Kidney glomerular epithelial cell (primary cell): ENCODE measurements around the gene HPN.
"Not testable (repeated sequence)": the region's sequence is repeated elsewhere in the genome, so short reads cannot be mapped to it uniquely, and the experiment has no call there.

ENCODE experiments used
- DNase-seq: peaks from one replicate; lab custom pipeline; 2025; lab: John Stamatoyannopoulos, UW

Gene HPN

GRCh38 chr19:35042954-35043604 lies 1.6 kb downstream of the HPN start:
- DNase-seq, result no peak

- no peak for DNase-seq
These were observed 2.4 kb downstream of the HPN start for GRCh38 chr19:35043906-35044305.

GRCh38 chr19:35044317-35045117 lies 3.0 kb downstream of the HPN start:
- peak; percentile 28 for DNase-seq

- no peak for DNase-seq
These were observed 4.3 kb downstream of the HPN start for GRCh38 chr19:35045667-35046300.

GRCh38 chr19:35046461-35046860 lies 4.9 kb downstream of the HPN start:
- DNase-seq, result no peak

GRCh38 chr19:35048911-35049411 lies 7.4 kb downstream of the HPN start:
- no peak for DNase-seq

GRCh38 chr19:35049456-35049855 lies 7.9 kb downstream of the HPN start:
- no peak for DNase-seq

GRCh38 chr19:35050662-35051061 lies 9.1 kb downstream of the HPN start:
- DNase-seq, result not testable (repeated sequence)

GRCh38 chr19:35051268-35051667 lies 9.7 kb downstream of the HPN start:
- DNase-seq, result not testable (repeated sequence)

- no peak for DNase-seq
These were observed 10.3 kb downstream of the HPN start for GRCh38 chr19:35051796-35052195.

- no peak for DNase-seq
These were observed 11.2 kb downstream of the HPN start for GRCh38 chr19:35052599-35053190.

GRCh38 chr19:35053667-35054293 lies 12.3 kb downstream of the HPN start:
- DNase-seq, result no peak

- DNase-seq, result no peak
These were observed 13.1 kb downstream of the HPN start for GRCh38 chr19:35054626-35055025.

- no peak for DNase-seq
These were observed 14.2 kb downstream of the HPN start for GRCh38 chr19:35055715-35056179.

GRCh38 chr19:35056513-35057063 lies 15.1 kb downstream of the HPN start:
- DNase-seq, result no peak

GRCh38 chr19:35058370-35058769 lies 16.8 kb downstream of the HPN start:
- no peak for DNase-seq

GRCh38 chr19:35059006-35059798 lies 17.7 kb downstream of the HPN start:
- no peak for DNase-seq

- DNase-seq, result no peak
These were observed 18.2 kb downstream of the HPN start for GRCh38 chr19:35059799-35060091.

GRCh38 chr19:35060160-35060855 lies 18.8 kb downstream of the HPN start:
- no peak for DNase-seq
